Fibroblast of pulmonary artery (primary cell): Measurements from ENCODE around the gene AHRR.

Experiments
- DNase-seq: peaks from one replicate; pipeline ENCODE4 v3.0.0-alpha.2; 2010; ENCODE audit warnings: low read depth
- H3K4me3 ChIP-seq: replicated peaks from 2 replicates; pipeline ENCODE4 v1.5.1; 2011; ENCODE audit warnings: low read depth, mild to moderate bottlenecking, control low read depth, low read length, moderate library complexity
- CTCF ChIP-seq: IDR thresholded peaks from 2 replicates; pipeline ENCODE4 v1.5.1; 2011; ENCODE audit warnings: mild to moderate bottlenecking, control low read depth, low read length, inconsistent platforms; ENCODE audit errors: missing control alignments

Gene AHRR

GRCh38 chr5:431711-432050, 110.2 kb downstream of the AHRR start:
- no peak overlapping the region for H3K4me3 ChIP-seq
- DNase-seq, result no peak
- no peak for TF ChIP-seq CTCF

GRCh38 chr5:432201-432927, 110.8 kb downstream of the AHRR start:
- no peak for DNase-seq
- no peak for TF ChIP-seq CTCF
- no peak overlapping the region for H3K4me3 ChIP-seq

GRCh38 chr5:432928-433791, 111.6 kb downstream of the AHRR start:
- no peak overlapping the region for H3K4me3 ChIP-seq
- no peak for DNase-seq
- no peak for TF ChIP-seq CTCF

- no peak overlapping the region for H3K4me3 ChIP-seq
- DNase-seq, result no peak
- TF ChIP-seq CTCF, result no peak
These were observed 112.3 kb downstream of the AHRR start for GRCh38 chr5:433836-434235.

- H3K4me3 ChIP-seq, result no peak overlapping the region
- TF ChIP-seq CTCF, result no peak
- DNase-seq, result no peak
These were observed 113.1 kb downstream of the AHRR start for GRCh38 chr5:434443-435146.

- TF ChIP-seq CTCF, result no peak
- no peak overlapping the region for H3K4me3 ChIP-seq
- no peak for DNase-seq
These were observed 113.8 kb downstream of the AHRR start for GRCh38 chr5:435156-435790.
